ENCODE results near the gene ZNF385C. TPM values are rescaled to one million over a fixed set of nuclear protein-coding genes. Genes with fewer than 3 reads are reported as not detected.
A peak's percentile ranks its signal among the peaks of the same experiment; 100 is the strongest.

Gene ZNF385C
- total and polyA plus RNA-seq, 2 of the 13 experiments (the other 11 are each of a cell fraction or from before 2014, with no cell fraction given), result 2.3 to 6.1 TPM

DNA sequence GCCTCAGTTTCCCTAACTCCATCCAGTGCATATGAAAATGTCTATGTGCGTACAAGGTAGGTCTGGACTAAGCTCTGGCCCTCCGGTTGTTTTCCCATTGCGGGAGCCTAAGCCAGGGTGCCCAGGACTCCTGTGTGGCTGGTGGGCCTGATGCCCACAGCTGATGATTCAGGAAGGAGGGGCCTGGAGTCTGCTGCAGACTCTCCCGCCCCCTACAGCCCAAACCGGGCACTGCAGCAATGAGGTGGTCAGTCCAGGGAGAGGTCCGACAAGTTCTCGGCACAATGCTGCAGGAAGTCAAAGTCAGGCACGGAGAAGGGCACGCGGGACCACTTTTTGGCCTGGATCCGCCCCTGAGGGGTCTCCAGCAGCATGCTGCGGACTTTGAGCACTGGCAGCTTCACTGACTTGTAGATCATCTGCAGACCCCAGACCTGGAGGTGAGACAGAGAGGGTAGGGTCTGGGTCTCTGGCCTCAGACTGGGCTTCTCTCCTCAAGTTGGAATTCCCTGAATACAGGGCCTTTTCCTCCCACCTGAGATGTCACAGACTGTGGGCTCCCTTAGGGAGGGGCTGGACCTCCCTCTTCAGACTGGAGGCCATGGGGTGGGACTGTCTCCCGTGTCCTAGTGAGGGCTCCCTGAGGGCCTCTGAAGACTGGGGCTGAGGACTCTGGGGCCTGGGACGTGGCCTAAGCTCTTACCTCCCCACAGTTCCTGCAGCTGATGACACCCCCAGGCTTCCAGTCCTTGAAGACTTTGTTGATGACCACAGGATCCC lies 3.4 kb upstream of the ZNF385C start:
- no TSS peak for BruUV-seq (replicated peaks)
- Histone ChIP-seq H3K9ac (ENCODE audit: insufficient read depth, low read depth, low read length) (peak overlapping the region; percentile 61), H3K4me3 (replicated peaks in 1 of 3; ENCODE audit: insufficient read depth in 1 of 3, low read depth in 2 of 3, low read length in 3 of 3) (peak overlapping the region; percentile 27 to 63 (median 27); a peak in 5 of 6 replicates), H3K4me2 (ENCODE audit: low read depth, low read length) (peak overlapping the region; percentile 92), H3K4me1 (ENCODE audit: insufficient read depth, low read length) (peaks cover 38% of the 10 kb centered on the region), H4K20me1 (ENCODE audit: insufficient read depth, low read length) (no peaks in the 10 kb centered on the region), H3K27me3 (ENCODE audit: control insufficient read depth in 1 of 2, insufficient read depth in 2 of 2, low read length in 2 of 2) (peaks cover 6 to 35% of the 10 kb centered on the region in 2 experiments; a peak in 4 of 5 replicates), H2AFZ (ENCODE audit: low read length) (no peak overlapping the region), H3K36me3 (replicated peaks in 1 of 2; ENCODE audit: control insufficient read depth in 1 of 2, insufficient read depth in 2 of 2, low read length in 2 of 2) (no peaks in the 10 kb centered on the region), H3K79me2 (ENCODE audit: insufficient read depth, low read length) (no peaks in the 10 kb centered on the region), H3K27ac (ENCODE audit: extremely low read length, insufficient read depth, low read length) (no peak overlapping the region), H3K9me3 (ENCODE audit: low read length) (no peaks in the 10 kb centered on the region)
- in situ Hi-C loops (cut with HindIII; ENCODE audit: extremely low pct_ligation_motif_present, low pct_unique_long_range_greater_than_20kb) (loop anchor here (5.0 kb wide), 1 partner anchor 34 kb away; no protein-coding TSS in a partner anchor), intact Hi-C loops (cut with micrococcal nuclease; ENCODE audit: unreplicated experiment) (loop anchor here (1.0 kb wide), 1 partner anchor 34 kb away; no protein-coding TSS in a partner anchor)
- ATAC-seq (peak; percentile 79), FAIRE-seq (peak; percentile 86), DNase-seq (ENCODE audit: low spot score) (peak; percentile 65)
- CTCF ChIA-PET (ENCODE audit: low intra/inter-chr PET ratio, low total read pairs), result interaction anchor here (1.4 to 7.0 kb wide), 3 partner anchors 34 to 139 kb away, joined by 9 to 125 read pairs (median 16); no protein-coding TSS in a partner anchor
- 27% methylated on average over 7 of the region's 14 CpGs for WGBS (ENCODE audit: low lambda C conversion rate)
- POLR2A ChIA-PET, result interaction anchor here (0.6 to 1.6 kb wide), 3 partner anchors 11 to 43 kb away, joined by 3 to 5 read pairs (median 3); no protein-coding TSS in a partner anchor
- no peak for TF ChIP-seq KMT2B (CRISPR knock-in tag; IDR thresholded peaks at IDR 0.05)
- TF ChIP-seq, protein P1, sequence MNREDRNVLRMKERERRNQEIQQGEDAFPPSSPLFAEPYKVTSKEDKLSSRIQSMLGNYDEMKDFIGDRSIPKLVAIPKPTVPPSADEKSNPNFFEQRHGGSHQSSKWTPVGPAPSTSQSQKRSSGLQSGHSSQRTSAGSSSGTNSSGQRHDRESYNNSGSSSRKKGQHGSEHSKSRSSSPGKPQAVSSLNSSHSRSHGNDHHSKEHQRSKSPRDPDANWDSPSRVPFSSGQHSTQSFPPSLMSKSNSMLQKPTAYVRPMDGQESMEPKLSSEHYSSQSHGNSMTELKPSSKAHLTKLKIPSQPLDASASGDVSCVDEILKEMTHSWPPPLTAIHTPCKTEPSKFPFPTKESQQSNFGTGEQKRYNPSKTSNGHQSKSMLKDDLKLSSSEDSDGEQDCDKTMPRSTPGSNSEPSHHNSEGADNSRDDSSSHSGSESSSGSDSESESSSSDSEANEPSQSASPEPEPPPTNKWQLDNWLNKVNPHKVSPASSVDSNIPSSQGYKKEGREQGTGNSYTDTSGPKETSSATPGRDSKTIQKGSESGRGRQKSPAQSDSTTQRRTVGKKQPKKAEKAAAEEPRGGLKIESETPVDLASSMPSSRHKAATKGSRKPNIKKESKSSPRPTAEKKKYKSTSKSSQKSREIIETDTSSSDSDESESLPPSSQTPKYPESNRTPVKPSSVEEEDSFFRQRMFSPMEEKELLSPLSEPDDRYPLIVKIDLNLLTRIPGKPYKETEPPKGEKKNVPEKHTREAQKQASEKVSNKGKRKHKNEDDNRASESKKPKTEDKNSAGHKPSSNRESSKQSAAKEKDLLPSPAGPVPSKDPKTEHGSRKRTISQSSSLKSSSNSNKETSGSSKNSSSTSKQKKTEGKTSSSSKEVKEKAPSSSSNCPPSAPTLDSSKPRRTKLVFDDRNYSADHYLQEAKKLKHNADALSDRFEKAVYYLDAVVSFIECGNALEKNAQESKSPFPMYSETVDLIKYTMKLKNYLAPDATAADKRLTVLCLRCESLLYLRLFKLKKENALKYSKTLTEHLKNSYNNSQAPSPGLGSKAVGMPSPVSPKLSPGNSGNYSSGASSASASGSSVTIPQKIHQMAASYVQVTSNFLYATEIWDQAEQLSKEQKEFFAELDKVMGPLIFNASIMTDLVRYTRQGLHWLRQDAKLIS (CRISPR knock-in tag; IDR thresholded peaks at IDR 0.05), result no peak
- TF ChIP-seq, protein P2, sequence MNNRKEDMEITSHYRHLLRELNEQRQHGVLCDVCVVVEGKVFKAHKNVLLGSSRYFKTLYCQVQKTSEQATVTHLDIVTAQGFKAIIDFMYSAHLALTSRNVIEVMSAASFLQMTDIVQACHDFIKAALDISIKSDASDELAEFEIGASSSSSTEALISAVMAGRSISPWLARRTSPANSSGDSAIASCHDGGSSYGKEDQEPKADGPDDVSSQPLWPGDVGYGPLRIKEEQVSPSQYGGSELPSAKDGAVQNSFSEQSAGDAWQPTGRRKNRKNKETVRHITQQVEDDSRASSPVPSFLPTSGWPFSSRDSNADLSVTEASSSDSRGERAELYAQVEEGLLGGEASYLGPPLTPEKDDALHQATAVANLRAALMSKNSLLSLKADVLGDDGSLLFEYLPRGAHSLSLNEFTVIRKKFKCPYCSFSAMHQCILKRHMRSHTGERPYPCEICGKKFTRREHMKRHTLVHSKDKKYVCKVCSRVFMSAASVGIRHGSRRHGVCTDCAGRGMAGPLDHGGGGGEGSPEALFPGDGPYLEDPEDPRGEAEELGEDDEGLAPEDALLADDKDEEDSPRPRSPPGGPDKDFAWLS (CRISPR knock-in tag; IDR thresholded peaks at IDR 0.05; ENCODE audit: borderline replicate concordance), result no peak
- TF ChIP-seq, protein P3, sequence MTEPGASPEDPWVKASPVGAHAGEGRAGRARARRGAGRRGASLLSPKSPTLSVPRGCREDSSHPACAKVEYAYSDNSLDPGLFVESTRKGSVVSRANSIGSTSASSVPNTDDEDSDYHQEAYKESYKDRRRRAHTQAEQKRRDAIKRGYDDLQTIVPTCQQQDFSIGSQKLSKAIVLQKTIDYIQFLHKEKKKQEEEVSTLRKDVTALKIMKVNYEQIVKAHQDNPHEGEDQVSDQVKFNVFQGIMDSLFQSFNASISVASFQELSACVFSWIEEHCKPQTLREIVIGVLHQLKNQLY (CRISPR knock-in tag; IDR thresholded peaks at IDR 0.05), result no peak
- no peak for TF ChIP-seq ASH2L (IDR thresholded peaks at IDR 0.05; ENCODE audit: insufficient read length, low read depth, low read length)
- TF ChIP-seq SUZ12 (IDR thresholded peaks at IDR 0.05; ENCODE audit: low read depth, low read length), result no peak
- TF ChIP-seq MBNL3 (CRISPR knock-in tag; conservative IDR thresholded peaks at IDR 0.05), result no peak
- 0 out of 2 replicates have a peak, but pooled peaks have one; percentile 7 for TF ChIP-seq SOX5 (CRISPR knock-in tag; IDR thresholded peaks at IDR 0.05; ENCODE audit: borderline replicate concordance)
- TF ChIP-seq ZNF629 (CRISPR knock-in tag; conservative IDR thresholded peaks at IDR 0.05), result no peak
- 0 out of 2 replicates have a peak, but pooled peaks have one; percentile 48 for TF ChIP-seq TSC22D2 (CRISPR knock-in tag; IDR thresholded peaks at IDR 0.05; ENCODE audit: borderline replicate concordance)
- no peak for TF ChIP-seq SP1 (IDR thresholded peaks at IDR 0.05)
- peak; percentile 47; the same call in 1 of the 2 replicates for TF ChIP-seq SP1 (CRISPR knock-in tag; IDR thresholded peaks at IDR 0.05)
- no peak for TF ChIP-seq ZNF709 (CRISPR knock-in tag; IDR thresholded peaks at IDR 0.05)
- no peak for TF ChIP-seq ZNF678 (CRISPR knock-in tag; IDR thresholded peaks at IDR 0.05)
- peak; percentile 13; the same call in 1 of the 2 replicates for TF ChIP-seq ZNF598 (CRISPR knock-in tag; IDR thresholded peaks at IDR 0.05; ENCODE audit: borderline replicate concordance)
- TF ChIP-seq NCOA5 (CRISPR knock-in tag; IDR thresholded peaks at IDR 0.05), result no peak
- peak; percentile 58; the same call in 1 of the 2 replicates for TF ChIP-seq ZBTB38 (CRISPR knock-in tag; IDR thresholded peaks at IDR 0.05)
